ENCODE measurements around the gene SMPD1. TPM values are rescaled to one million over a fixed set of nuclear protein-coding genes. Genes with fewer than 3 reads are reported as not detected.
A peak's percentile ranks its signal among the peaks of the same experiment; 100 is the strongest.

SMPD1 gene
- total and polyA plus RNA-seq, 2 donors (not counting 1 experiment from before 2014, with no cell fraction given): 52.2 to 74.9 TPM

DNA sequence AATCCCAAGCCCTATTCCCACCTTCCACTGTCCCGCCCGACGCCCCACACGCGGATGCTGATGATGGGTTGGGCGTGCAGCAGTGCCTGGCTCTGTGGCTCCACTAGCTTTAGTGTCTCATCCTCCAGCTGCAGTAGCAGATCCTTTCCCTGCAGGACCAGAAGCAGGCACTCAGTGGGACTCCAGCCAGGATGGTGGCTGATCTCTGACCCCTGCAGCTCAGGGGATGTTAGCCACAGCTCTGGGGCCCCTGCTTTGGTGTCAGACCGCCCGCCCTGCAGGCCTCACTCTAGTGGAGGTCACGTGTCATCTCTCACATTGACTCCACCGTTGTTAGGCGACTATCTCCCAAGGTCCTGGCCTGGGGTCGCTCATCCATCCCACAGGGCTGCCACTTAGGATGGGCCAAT is 11.8 kb downstream of the SMPD1 start:
- no peaks in the 10 kb centered on the region for H3K9me3 ChIP-seq (ENCODE audit: control insufficient read depth, insufficient read depth, low read depth, low read length)
- no peaks in the 10 kb centered on the region for H3K27me3 ChIP-seq (ENCODE audit: control insufficient read depth, insufficient read depth, low read length)
- H3K4me1 ChIP-seq (ENCODE audit: control insufficient read depth, extremely low read depth, insufficient read depth, low read length): peaks cover 6% of the 10 kb centered on the region
- H3K4me2 ChIP-seq (ENCODE audit: extremely low read depth, insufficient read depth, low read length): no peak overlapping the region
- H2AFZ ChIP-seq (ENCODE audit: low read length): no peak overlapping the region
- TF ChIP-seq, protein P1, sequence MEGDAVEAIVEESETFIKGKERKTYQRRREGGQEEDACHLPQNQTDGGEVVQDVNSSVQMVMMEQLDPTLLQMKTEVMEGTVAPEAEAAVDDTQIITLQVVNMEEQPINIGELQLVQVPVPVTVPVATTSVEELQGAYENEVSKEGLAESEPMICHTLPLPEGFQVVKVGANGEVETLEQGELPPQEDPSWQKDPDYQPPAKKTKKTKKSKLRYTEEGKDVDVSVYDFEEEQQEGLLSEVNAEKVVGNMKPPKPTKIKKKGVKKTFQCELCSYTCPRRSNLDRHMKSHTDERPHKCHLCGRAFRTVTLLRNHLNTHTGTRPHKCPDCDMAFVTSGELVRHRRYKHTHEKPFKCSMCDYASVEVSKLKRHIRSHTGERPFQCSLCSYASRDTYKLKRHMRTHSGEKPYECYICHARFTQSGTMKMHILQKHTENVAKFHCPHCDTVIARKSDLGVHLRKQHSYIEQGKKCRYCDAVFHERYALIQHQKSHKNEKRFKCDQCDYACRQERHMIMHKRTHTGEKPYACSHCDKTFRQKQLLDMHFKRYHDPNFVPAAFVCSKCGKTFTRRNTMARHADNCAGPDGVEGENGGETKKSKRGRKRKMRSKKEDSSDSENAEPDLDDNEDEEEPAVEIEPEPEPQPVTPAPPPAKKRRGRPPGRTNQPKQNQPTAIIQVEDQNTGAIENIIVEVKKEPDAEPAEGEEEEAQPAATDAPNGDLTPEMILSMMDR (conservative IDR thresholded peaks at IDR 0.05 in 1 of 2, IDR thresholded peaks at IDR 0.05 in 1 of 2; ENCODE audit: low read depth in 1 of 2, low read length in 2 of 2): no peak
- no peak for TF ChIP-seq EZH2 (IDR thresholded peaks at IDR 0.05; ENCODE audit: low read length, missing control alignments)
- H3K36me3 ChIP-seq (ENCODE audit: control insufficient read depth, insufficient read depth, low read length): peaks cover 10% of the 10 kb centered on the region
- H4K20me1 ChIP-seq (ENCODE audit: control insufficient read depth, extremely low read depth, insufficient read depth, low read length): no peaks in the 10 kb centered on the region
- H3K4me3 ChIP-seq (replicated peaks in 1 of 4; ENCODE audit: control extremely low read depth in 1 of 4, insufficient read depth in 1 of 4, low read depth in 3 of 4, low read length in 4 of 4): no peak overlapping the region
- no peak overlapping the region for H3K9ac ChIP-seq (ENCODE audit: insufficient read depth, low read length)
- H3K79me2 ChIP-seq (ENCODE audit: control insufficient read depth, insufficient read depth, low read length): no peaks in the 10 kb centered on the region
- no peak for DNase-seq (ENCODE audit: low read depth in 2 of 2)
- no peak overlapping the region for H3K27ac ChIP-seq (ENCODE audit: insufficient read depth, low read length)

DNA sequence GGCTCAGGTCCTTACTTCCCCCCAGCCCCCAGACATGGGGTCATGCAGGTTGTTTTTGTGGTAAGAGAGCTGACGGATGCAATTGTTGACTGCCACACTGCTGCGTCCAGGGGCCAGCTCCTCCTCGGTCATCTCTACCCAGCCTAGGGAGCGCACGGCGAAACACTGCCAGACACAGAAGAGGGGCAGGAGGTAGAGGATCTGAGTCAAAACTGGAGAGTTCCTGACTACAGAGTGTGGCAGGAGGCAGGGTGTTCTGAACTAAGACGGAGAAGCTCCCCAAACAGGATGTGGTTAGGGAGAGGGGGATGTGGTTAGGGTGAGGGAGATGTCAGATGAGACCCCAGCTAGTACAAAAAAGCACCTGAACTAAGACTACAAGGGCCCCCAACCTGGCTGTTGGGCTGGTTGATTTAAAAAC is 12.3 kb downstream of the SMPD1 start:
- Histone ChIP-seq H3K27ac (ENCODE audit: insufficient read depth, low read length) (no peak overlapping the region), H3K27me3 (ENCODE audit: control insufficient read depth, insufficient read depth, low read length) (no peaks in the 10 kb centered on the region), H3K36me3 (ENCODE audit: control insufficient read depth, insufficient read depth, low read length) (peaks cover 10% of the 10 kb centered on the region), H3K4me3 (replicated peaks in 1 of 4; ENCODE audit: control extremely low read depth in 1 of 4, insufficient read depth in 1 of 4, low read depth in 3 of 4, low read length in 4 of 4) (no peak overlapping the region), H3K79me2 (ENCODE audit: control insufficient read depth, insufficient read depth, low read length) (no peaks in the 10 kb centered on the region), H3K4me1 (ENCODE audit: control insufficient read depth, extremely low read depth, insufficient read depth, low read length) (peaks cover 3% of the 10 kb centered on the region), H2AFZ (ENCODE audit: low read length) (no peak overlapping the region), H3K4me2 (ENCODE audit: extremely low read depth, insufficient read depth, low read length) (no peak overlapping the region), H4K20me1 (ENCODE audit: control insufficient read depth, extremely low read depth, insufficient read depth, low read length) (no peaks in the 10 kb centered on the region), H3K9ac (ENCODE audit: insufficient read depth, low read length) (no peak overlapping the region), H3K9me3 (ENCODE audit: control insufficient read depth, insufficient read depth, low read depth, low read length) (no peaks in the 10 kb centered on the region)
- TF ChIP-seq, protein P1 (conservative IDR thresholded peaks at IDR 0.05 in 1 of 2, IDR thresholded peaks at IDR 0.05 in 1 of 2; ENCODE audit: low read depth in 1 of 2, low read length in 2 of 2): no peak
- TF ChIP-seq EZH2 (IDR thresholded peaks at IDR 0.05; ENCODE audit: low read length, missing control alignments): no peak
- DNase-seq (ENCODE audit: low read depth in 2 of 2): peak in 1 of 2 donors; percentile 27

DNA sequence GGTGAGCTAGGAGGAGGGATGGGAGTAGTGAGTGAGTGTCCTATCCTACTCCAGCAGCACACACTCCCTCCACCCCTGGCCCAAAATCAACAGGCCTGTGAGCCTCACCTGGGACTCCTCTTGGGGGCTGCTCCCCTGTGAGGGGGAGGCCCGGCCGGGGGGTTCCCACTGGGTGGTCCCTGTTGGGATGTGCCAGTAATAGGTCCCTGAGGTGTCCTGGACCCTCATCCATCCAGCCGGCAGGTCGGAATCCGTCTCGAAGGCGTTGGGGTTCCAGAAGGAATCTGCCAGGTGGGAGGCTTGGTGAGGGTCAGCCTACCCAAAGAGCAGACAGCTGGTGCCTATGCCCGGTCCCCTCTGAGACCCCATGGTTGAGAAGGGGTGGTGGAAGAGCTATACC is 13.3 kb downstream of the SMPD1 start:
- TF ChIP-seq, protein P1 (conservative IDR thresholded peaks at IDR 0.05 in 1 of 2, IDR thresholded peaks at IDR 0.05 in 1 of 2; ENCODE audit: low read depth in 1 of 2, low read length in 2 of 2): no peak
- no peak for TF ChIP-seq EZH2 (IDR thresholded peaks at IDR 0.05; ENCODE audit: low read length, missing control alignments)

More for the DNA sequence above, 13.3 kb downstream of the SMPD1 start:
- H3K4me3 ChIP-seq (replicated peaks in 1 of 4; ENCODE audit: control extremely low read depth in 1 of 4, insufficient read depth in 1 of 4, low read depth in 3 of 4, low read length in 4 of 4): no peak overlapping the region
- H3K9me3 ChIP-seq (ENCODE audit: control insufficient read depth, insufficient read depth, low read depth, low read length): no peaks in the 10 kb centered on the region
- H3K79me2 ChIP-seq (ENCODE audit: control insufficient read depth, insufficient read depth, low read length): no peaks in the 10 kb centered on the region
- H3K4me2 ChIP-seq (ENCODE audit: extremely low read depth, insufficient read depth, low read length): no peak overlapping the region
- H3K27ac ChIP-seq (ENCODE audit: insufficient read depth, low read length): no peak overlapping the region
- DNase-seq (ENCODE audit: low read depth in 2 of 2): no peak
- no peak overlapping the region for H3K9ac ChIP-seq (ENCODE audit: insufficient read depth, low read length)
- H4K20me1 ChIP-seq (ENCODE audit: control insufficient read depth, extremely low read depth, insufficient read depth, low read length): no peaks in the 10 kb centered on the region
- H3K27me3 ChIP-seq (ENCODE audit: control insufficient read depth, insufficient read depth, low read length): no peaks in the 10 kb centered on the region
- no peak overlapping the region for H2AFZ ChIP-seq (ENCODE audit: low read length)
- no peaks in the 10 kb centered on the region for H3K4me1 ChIP-seq (ENCODE audit: control insufficient read depth, extremely low read depth, insufficient read depth, low read length)
- H3K36me3 ChIP-seq (ENCODE audit: control insufficient read depth, insufficient read depth, low read length): peaks cover 10% of the 10 kb centered on the region
